GM21576 (cell line): ENCODE data around the gene SGSH.

ENCODE experiments used
- ATAC-seq: cut with Tn5 transposase; IDR thresholded peaks from one replicate; pipeline ENCODE4 v1.9.1; 2021; ENCODE audit warnings: mild to moderate bottlenecking, moderate library complexity; ENCODE audit not compliant: unreplicated experiment

Gene SGSH

DNA sequence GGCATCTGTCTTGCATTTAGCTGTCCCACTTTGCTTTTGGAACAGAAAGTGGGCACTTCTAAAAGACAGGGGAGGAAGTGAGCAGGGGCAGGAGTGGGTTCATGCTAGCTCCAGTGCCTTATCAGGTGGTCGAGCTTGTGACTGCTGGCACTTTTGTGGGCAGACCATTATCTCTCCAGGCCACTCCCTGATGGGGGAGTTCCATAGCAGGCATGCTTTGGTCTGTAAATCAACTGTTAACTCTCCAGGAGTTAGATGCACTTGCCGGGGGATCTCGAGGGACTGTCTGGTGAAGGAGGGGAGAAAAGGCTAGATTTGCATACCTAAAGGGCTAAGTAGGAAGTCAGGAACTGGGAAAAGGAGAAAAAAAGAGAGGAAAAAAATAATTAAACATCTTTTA, 59.6 kb downstream of the SGSH start:
- ATAC-seq, result no peak
